ENCODE measurements around the gene WFDC5.
"Not testable (repeated sequence)": the region's sequence is repeated elsewhere in the genome, so short reads cannot be mapped to it uniquely, and the experiment has no call there.

WFDC5 gene

GRCh38 chr20:45087097-45087790 lies 27.7 kb downstream of the WFDC5 start:
- DNase-seq: peak; percentile 48 to 86

GRCh38 chr20:45085867-45086266 lies 29.1 kb downstream of the WFDC5 start:
- no peak for DNase-seq

GRCh38 chr20:45085289-45085688 lies 29.7 kb downstream of the WFDC5 start:
- no peak for DNase-seq

GRCh38 chr20:45083127-45083526 lies 31.8 kb downstream of the WFDC5 start:
- DNase-seq: no peak

DNA sequence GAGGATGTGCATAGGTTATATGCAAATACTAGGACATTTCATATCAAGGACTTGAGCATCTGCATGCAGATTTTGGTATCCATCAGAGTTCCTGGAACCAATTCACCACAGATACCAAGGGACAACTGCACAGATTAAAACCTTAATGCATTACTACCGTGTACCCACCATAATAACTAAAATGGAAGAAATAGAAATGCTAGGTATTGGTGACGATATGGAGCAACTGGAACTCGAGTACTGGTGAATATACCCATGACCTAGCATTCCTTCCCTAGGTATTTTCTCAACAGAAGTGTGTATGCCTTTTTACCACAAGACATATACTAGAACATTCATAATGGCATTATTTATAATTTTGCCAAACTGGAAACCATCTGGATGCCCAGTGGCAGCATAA lies 32.5 kb downstream of the WFDC5 start:
- no peak for DNase-seq

DNA sequence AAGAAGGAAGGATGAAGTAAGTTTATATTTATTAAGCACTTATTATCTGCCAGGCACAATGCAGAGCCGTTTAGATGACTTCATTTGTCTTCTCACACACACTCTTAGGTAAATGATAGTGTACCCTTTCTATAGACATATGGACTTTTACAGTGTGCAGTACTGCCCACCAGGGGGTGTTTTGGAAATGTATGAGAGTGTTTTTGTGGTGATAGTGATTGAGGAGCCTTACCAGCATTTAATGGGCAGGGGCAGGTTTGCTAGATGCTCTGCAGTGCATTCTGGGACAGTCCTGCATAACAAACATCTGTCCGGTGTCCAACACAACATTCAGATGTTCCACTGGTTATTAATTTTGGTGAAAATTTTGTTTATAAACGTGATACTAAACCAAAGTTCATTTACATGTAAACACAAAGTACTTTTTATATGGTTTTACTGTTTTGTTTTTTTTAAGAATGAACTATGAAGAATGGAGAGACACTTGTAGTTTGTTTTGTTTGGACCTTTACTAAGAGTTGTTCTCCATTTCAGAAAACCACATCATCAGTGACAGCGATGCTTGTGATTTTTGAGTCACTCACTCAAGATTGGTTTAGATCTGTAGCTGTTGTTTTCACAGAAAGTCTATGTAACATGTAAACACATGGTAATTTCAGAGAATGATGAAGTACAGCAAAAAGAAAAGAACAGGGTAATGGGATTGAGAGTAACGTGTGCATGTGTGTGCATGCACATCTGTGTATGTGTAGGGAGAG lies 33.9 kb downstream of the WFDC5 start:
- peak; percentile 25 to 43 for DNase-seq

- DNase-seq: no peak
Measured at GRCh38 chr20:45077559-45077958, 37.4 kb downstream of the WFDC5 start.

GRCh38 chr20:45073221-45073620 lies 41.8 kb downstream of the WFDC5 start:
- no peak for DNase-seq

DNA sequence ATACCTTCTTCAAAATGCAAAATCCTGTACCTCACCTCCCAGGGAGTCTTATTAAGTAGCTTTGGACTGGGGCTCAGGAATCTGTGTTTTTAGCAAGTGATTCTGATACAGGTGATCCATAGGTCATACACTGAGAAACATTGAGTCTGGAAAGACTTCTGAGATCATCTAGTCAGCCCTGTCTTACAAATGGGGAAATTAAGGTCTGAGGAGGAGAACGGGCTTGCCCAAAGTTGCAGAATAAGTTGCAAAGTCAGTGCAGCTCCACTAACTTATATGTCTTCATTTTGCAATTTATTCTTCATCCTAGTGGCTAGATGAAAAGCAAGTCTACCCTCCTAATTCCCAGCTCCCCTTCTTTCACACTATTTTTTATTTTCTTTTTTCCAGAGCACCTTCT lies 42.9 kb downstream of the WFDC5 start:
- DNase-seq: peak; percentile 15 to 79

GRCh38 chr20:45070932-45071632 lies 43.9 kb downstream of the WFDC5 start:
- DNase-seq: peak in 1 of 2 donors; percentile 30

GRCh38 chr20:45069261-45069660 lies 45.7 kb downstream of the WFDC5 start:
- no peak for DNase-seq

GRCh38 chr20:45067558-45067957 lies 47.4 kb downstream of the WFDC5 start:
- no peak for DNase-seq

DNA sequence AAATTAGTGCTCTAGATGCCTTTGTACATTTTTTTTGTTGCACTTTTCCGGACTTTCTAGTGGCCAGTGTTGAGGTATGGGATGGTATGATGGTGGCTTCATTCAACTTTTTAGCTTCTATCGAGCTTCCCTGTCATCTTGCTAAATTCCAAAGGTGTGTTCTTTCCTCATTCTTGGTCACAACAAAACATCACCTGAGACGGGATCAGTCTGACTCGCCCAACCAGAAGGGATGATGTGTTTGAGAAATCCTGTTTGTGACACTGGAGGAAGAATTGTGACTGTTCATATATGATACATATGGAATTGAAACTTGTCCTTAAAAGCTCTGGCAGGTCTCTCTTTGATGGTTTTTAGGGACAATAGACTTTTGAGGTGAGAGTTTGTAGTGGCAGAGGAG lies 47.9 kb downstream of the WFDC5 start:
- no peak for DNase-seq

- DNase-seq: no peak
Measured at GRCh38 chr20:45066372-45066771, 48.6 kb downstream of the WFDC5 start.

GRCh38 chr20:45064812-45065211 lies 50.2 kb downstream of the WFDC5 start:
- DNase-seq: no peak

- not testable (repeated sequence) for DNase-seq
Measured at GRCh38 chr20:45063107-45063506, 51.9 kb downstream of the WFDC5 start.

- DNase-seq: no peak
Measured at GRCh38 chr20:45061244-45061643, 53.7 kb downstream of the WFDC5 start.

- no peak for DNase-seq
Measured at GRCh38 chr20:45060294-45060693, 54.7 kb downstream of the WFDC5 start.

All from inflammatory macrophage treated with lipopolysaccharide for 1 hour (primary cell).